HG02852 (cell line): ENCODE data around the gene ZFAND2B.

Experiments
- ATAC-seq: cut with Tn5 transposase; IDR thresholded peaks from one replicate; pipeline ENCODE4 v1.9.1; 2021; ENCODE audit warnings: mild to moderate bottlenecking, moderate library complexity; ENCODE audit not compliant: unreplicated experiment

The ZFAND2B gene, protein sequence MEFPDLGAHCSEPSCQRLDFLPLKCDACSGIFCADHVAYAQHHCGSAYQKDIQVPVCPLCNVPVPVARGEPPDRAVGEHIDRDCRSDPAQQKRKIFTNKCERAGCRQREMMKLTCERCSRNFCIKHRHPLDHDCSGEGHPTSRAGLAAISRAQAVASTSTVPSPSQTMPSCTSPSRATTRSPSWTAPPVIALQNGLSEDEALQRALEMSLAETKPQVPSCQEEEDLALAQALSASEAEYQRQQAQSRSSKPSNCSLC

DNA sequence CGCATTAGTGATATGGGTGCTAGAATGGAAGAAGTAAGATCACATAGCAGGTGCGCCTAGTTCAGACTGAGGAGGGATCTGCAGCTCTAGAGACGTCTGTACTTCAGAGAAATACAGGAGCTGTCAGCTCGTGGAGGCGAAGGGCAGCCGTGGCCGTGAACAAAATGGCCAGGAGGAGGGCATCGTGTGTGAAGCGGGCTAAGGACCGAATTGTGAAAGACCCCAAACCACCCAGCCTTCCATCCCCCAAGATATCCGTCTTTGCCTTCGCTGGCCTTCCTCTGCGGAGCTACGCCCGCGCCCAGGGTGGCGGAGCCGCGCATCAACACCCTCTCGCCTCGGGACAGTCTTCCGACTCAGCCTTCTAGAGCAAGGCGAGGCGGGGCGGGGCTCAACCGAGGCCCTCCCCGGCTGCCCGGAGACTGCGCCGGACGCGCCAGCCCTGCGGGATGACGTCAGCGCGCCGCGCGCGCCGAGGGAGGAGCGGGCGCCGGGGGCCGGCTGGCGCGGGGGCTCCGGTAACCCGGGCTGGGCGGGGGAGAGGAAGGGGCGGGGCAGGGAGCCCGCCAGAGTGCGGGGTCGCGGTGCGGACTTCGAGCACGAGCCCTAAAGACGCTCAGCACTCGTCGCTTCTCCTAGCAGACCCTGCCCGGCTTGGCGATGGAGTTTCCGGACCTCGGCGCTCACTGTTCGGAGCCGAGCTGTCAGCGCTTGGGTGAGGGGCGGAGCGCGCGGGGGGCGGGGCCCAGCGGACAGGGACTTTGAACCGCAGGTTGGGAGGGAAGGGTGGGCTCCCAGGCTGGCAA, at the start of gene ZFAND2B:
TSS of gene ZFAND2B (plus strand) at position 455 of the 806 bp plus-strand sequence. CDS start at position 661, 206 bp downstream.
- ATAC-seq: peak; percentile 97

DNA sequence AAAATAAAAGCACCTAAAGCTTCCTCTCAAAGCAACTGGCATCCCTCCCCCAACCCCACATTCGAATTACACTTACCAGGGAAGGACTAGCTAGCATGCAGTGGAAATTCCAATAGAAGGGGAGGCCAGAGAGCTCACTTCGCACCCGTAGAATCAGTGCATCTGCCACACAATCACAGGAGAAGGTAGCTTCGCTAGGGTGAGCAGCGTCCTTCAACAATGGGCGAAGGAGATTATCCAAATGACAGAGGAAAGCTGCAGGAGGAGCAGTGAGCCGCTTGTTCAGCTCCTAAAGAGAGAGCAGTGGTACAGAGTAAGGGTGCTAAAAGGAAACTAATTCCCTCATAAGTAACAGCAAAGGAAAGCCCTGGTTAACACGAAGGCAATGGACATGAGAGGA, 49.2 kb upstream of the ZFAND2B start:
- no peak for ATAC-seq

DNA sequence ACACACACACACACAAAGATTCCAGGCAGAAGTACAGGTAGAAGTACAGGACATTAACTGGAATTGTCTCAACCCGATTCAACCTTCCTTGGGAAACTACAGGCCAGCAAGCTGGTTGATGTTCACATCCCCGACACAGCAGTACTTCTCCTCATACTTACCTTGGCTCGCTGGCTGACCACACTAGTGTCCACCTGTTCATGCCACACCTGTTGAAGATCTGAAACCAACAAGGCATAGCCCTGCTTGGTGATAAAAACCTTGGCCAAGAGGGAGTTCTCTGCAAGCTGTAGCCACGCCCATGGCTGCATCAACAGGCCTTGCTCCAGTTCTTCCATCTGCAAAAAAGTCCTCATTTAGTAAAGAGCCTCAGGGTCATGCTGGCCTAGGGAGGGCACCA, 48.6 kb upstream of the ZFAND2B start:
- ATAC-seq: no peak

DNA sequence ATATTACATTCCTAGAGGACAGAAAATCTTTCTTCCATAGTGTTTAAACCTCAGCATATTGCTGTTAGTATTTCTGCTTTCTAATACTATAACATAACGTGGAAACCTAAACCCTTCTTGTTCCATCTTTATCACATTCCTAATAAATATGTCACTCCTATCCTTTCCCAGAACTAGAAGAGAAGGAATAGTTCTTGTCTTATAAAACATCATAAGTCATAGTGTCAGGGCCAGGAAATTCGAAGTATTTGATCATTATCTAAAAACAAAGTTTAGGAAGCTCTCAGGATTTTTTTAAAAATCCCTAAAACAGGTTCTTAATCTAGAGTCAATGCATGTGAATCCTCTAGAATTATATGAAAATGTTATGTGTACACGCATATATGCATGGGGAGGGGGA, 48.0 kb upstream of the ZFAND2B start:
- no peak for ATAC-seq

DNA sequence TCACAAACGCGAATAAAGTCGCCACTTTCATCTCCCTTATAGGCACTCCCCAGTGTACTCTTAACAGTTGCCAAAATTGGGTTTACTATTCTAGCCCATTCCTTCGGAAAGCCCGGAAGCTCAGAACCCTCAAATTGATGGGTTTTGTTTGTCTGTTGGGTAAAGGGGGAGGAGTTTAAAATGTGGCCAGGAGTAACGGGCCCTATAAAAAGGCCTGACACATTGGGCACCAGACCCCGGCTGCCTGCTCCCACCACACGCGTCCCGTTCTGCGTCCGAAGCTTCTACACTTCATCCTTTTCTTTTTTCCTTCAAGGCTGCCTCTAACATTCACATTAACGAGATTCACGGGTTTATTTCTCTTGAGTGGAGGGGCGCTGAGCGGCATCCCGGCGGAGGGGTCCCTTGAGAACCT, 46.8 kb upstream of the ZFAND2B start:
- ATAC-seq: no peak

GRCh38 chr2:219160186-219161017, 46.2 kb upstream of the ZFAND2B start, which contains the start of gene NHEJ1:
Gene NHEJ1, minus strand, starts transcription at chr2:219160815. Its CDS starts 2,453 bp downstream, at chr2:219158362.
- peak; percentile 86 for ATAC-seq

DNA sequence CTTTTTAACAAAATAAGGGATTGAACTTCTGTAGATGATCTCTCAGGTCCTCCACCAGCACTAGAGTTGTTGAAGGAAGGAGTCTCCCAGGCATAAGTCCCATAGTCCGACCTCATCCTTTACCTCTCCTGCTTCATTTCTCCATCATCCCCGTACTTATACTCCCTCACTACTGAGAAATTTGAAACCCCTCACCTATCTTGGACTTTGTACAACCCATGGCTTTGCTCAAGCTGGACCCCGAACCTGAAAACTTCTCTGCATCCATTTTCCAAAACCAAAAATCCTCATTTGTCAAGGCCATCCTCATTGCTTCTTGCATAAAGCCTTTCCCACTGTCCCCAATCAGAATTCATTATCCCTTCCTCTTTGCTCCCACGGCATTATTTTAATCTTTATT, 45.5 kb upstream of the ZFAND2B start:
- ATAC-seq: no peak

DNA sequence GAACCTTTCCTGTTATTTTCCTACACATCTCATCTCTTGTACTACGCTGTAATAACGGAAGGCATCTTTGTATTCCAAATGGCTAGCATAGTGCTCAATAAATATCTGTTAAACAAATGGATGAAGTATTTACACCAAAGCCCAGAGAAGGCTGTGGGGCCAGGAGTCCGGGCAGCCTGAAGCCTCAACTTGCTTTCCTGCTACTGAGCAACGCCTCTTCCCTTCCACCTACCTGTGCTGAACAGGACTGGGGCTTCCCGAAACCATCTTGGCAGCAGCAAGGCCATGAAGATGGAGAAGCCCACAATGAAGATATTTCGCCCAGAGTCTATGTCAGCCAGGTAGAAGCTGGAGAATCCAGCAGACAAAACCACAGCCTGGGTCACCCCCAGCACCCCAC, 43.4 kb upstream of the ZFAND2B start:
- ATAC-seq: no peak

- no peak for ATAC-seq
Measured at GRCh38 chr2:219165058-219165911, 41.3 kb upstream of the ZFAND2B start.

GRCh38 chr2:219167997-219168396, 38.6 kb upstream of the ZFAND2B start:
- ATAC-seq: no peak

DNA sequence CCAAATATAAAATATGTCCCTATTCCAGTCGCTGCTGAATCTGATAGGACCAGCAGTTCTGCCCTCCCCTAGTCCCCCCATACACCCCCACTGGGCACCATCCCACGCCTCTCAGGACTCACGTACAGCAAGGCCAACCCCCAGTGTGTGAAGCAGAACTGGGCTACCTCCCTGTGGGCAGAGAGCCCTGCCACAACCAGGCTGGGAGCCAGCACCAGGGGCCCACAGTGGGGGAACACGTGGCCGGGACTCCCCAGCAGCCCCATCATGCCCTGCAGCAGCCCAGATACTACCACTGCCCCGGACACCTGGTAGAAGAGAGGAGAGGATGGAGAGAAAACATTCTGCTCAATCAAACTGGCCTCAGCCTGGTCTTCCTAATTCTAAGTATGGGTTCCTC, 38.1 kb upstream of the ZFAND2B start:
- ATAC-seq: no peak

DNA sequence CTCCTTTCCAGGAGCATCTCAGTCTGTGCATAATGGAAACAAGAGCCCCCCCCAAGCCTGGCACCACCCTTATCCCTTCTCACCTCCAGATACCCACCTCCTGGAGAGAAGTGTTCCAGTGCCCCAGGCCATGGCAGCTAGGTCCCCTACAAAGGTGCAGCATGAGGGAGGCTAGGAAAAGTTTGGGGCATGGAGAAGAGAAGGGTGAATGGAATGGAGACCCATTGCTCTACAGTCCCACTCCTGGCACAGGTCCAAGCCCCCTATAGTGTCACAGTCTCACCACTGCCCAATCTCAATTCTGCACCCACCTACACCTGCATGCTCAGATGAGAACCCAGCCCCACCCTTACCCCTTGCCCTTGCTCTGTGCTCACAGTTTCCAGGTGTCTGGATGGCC, 37.6 kb upstream of the ZFAND2B start:
- no peak for ATAC-seq

DNA sequence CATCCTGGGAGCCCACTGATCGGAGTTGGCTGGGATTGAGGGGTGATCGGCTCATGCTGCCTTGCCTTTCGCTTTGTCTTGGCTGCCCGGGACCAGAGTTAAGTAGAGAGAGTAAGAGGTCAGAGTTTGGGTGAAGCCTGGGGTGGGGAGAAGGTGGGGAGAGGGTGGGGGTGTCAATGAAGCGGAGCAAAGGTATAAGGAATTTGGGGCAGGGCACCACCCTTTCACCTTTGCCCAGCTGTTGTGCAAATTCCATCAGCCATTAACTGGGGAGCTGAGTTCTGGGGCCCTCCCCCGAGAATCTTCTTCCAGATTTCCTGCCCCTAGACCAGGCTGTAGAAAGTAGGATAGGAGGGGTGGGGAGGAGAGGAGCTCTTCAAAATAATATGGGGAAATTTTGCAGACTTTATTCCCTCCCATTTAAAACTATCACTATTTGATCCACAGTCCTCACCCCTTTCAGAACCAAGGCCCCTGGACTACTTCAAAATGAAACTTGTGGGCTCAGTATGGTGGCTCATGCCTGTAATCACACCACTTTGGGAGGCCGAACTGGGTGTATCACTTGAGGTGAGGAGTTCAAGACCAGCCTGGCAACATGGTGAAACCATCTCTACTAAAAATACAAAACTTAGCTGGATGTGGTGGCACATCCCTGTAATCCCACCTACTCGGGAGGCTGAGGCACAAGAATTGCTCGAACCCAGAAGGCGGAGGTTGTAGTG, 36.5 kb upstream of the ZFAND2B start, which contains the start of gene SLC23A3:
TSS of gene SLC23A3 (minus strand) at position 100 of the 725 bp plus-strand sequence. CDS start at position 55, 45 bp downstream.
- ATAC-seq: no peak

GRCh38 chr2:219171231-219171651, 35.3 kb upstream of the ZFAND2B start:
- no peak for ATAC-seq

DNA sequence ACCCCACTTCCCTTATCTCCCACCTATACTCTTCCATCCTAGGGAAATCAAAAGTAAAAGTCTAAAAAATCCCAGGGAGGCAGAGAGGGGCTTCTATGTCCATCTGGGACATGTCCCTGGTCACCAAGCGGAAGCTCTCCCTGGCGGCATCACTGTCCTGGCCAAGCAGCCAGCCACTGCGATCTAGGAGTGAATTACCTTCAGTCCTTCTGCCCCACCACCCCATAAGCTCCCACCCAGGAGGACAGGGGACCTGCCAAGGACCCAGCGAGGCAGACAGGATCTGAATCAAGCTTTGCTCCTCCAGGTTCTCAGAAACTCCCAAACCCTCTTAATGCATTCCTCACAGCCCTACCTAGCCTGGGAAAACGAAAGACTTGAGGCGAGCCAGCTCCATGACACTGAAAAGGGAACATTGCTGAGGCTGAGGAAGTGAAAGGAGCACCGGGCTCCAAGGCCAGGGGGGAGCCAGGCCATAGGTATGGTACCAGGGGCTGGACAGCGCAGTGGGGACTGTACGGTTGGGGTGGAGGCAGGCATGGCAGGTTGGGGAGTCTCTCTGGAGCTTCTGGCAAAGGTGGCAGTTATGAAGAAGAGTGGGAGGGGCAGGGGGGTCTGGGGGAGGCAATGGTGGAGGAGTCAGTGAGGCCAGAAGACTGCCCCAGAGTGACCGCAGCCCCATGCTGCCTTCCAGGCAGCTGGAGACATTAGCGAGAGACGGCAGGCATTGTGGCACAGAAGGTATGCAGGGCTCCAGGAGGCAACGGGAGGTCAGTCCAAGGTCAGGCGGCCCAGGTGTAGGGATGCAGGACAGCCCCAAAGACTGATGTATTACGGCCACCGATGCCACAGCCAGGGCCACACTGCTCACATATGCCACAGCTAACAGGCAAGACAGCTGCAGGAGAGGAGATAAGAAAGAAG, 34.1 kb upstream of the ZFAND2B start:
- no peak for ATAC-seq

DNA sequence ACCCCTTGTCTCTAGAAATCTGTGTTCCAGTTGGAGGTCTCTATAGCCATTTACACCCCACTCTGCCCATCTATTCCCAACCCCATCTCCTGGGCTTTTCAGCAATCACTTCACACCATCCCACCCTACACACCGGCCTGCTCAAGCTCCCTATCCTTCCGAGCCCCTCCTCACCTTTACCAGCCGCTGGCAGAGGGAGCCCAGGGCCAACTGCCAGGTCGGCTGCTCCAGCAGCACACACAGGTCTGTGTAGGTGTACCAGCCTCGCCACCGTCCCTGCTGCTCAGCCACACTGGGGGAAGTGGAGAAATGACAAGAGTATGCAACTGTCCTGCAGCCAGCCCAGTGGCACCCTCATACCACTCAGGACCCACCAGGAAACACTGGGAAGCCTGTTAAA, 33.4 kb upstream of the ZFAND2B start:
- no peak for ATAC-seq

GRCh38 chr2:219174146-219174545, 32.4 kb upstream of the ZFAND2B start:
- ATAC-seq: no peak

GRCh38 chr2:219174801-219175200, 31.8 kb upstream of the ZFAND2B start:
- ATAC-seq: no peak

DNA sequence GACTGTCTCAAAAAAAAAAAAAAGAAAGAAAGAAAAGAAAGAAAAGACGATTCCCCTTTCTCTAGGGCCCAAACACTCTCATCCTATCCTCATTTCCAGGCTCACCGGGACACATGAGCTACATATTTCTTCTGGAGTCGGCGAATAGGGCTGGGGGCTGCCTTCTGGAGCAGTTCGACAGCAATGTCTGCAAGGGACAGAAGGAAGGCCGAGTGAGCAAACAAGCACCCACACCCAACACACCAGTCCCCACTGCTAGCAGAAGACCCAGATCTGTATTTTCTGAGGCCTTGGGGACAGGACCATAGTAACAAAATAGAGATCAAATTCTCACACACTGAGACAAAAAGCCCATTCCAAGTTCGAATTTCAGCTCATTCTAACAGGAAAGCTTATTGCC, 31.1 kb upstream of the ZFAND2B start:
- no peak for ATAC-seq
